Neural progenitor cell (in vitro differentiated cells): Measurements from ENCODE around the gene SNX32. TPM values are rescaled to one million over a fixed set of nuclear protein-coding genes. Genes with fewer than 3 reads are reported as not detected.

Experiments used
- DNase-seq: peaks from one replicate; pipeline ENCODE4 v3.0.0-alpha.2; 2016; ENCODE audit warnings: low spot score
- H2AFZ ChIP-seq: fragments of 200-600 bp; sonication (generic); replicated peaks from 2 replicates; pipeline ENCODE4 v1.6.1; 2016; ENCODE audit warnings: antibody characterized with exemption
- H3F3A ChIP-seq: fragments of 200-600 bp; sonication (generic); 2 replicates; pipeline ENCODE4 v1.6.1; 2016; ENCODE audit warnings: antibody characterized with exemption, low read depth
- H3K27ac ChIP-seq: fragments of 200-600 bp; sonication (generic); 2 replicates; pipeline ENCODE4 v1.5.1; 2016; ENCODE audit warnings: mild to moderate bottlenecking
- H3K27me3 ChIP-seq: fragments of 200-600 bp; sonication (generic); 2 replicates; pipeline ENCODE4 v1.6.1; 2016; ENCODE audit warnings: mild to moderate bottlenecking, moderate library complexity
- H3K36me3 ChIP-seq: fragments of 200-600 bp; sonication (generic); 2 replicates; pipeline ENCODE4 v1.5.1; 2016
- H3K4me1 ChIP-seq: fragments of 200-600 bp; sonication (generic); 2 replicates; pipeline ENCODE4 v1.6.1; 2016; ENCODE audit warnings: mixed run types
- H3K4me2 ChIP-seq: fragments of 200-600 bp; sonication (generic); 2 replicates; pipeline ENCODE4 v1.6.1; 2016
- H3K4me3 ChIP-seq: fragments of 200-600 bp; sonication (generic); 2 replicates; pipeline ENCODE4 v1.5.1; 2016
- H3K79me2 ChIP-seq: fragments of 200-600 bp; sonication (generic); 2 replicates; pipeline ENCODE4 v1.6.1; 2016; ENCODE audit warnings: low read depth
- H3K9ac ChIP-seq: fragments of 200-600 bp; sonication (generic); 2 replicates; pipeline ENCODE4 v1.6.1; 2016
- H3K9me3 ChIP-seq: fragments of 200-600 bp; sonication (generic); 2 replicates; pipeline ENCODE4 v1.5.1; 2016; ENCODE audit warnings: low read depth
- H4K20me1 ChIP-seq: fragments of 200-600 bp; sonication (generic); 2 replicates; pipeline ENCODE4 v1.6.1; 2016; ENCODE audit warnings: low read depth
- H3K27ac Mint-ChIP-seq: 3 replicates; pipeline ENCODE4 v1.8.0; 2021; ENCODE audit warnings: mixed read lengths
- H3K27me3 Mint-ChIP-seq: 2 replicates; pipeline ENCODE4 v1.8.0; 2022; ENCODE audit warnings: low read depth, mild to moderate bottlenecking, inconsistent platforms, moderate library complexity, mixed read lengths; ENCODE audit not compliant: insufficient read depth
- H3K36me3 Mint-ChIP-seq: 3 replicates; pipeline ENCODE4 v1.8.0; 2021; ENCODE audit warnings: mixed read lengths
- H3K4me1 Mint-ChIP-seq: 3 replicates; pipeline ENCODE4 v1.8.0; 2021; ENCODE audit warnings: mixed read lengths
- H3K4me3 Mint-ChIP-seq: 3 replicates; pipeline ENCODE4 v1.8.0; 2021; ENCODE audit warnings: mild to moderate bottlenecking, moderate library complexity, mixed read lengths
- H3K9me3 Mint-ChIP-seq: 3 replicates; pipeline ENCODE4 v1.8.0; 2020; ENCODE audit warnings: mixed read lengths
- EZH2 ChIP-seq: fragments of 200-600 bp; sonication (generic); IDR thresholded peaks from 2 replicates; pipeline ENCODE4 v1.6.1; 2017; ENCODE audit warnings: antibody characterized with exemption, mild to moderate bottlenecking, moderate library complexity
- EZH2phosphoT487 ChIP-seq: fragments of 200-600 bp; sonication (generic); IDR thresholded peaks from 2 replicates; pipeline ENCODE4 v1.6.1; 2017; ENCODE audit warnings: antibody characterized with exemption
- total RNA-seq: library from RNA; depleted of rRNA; stranded (reverse); fragments of >200 nt; gene quantifications from 2 replicates; pipeline ENCODE4 v1.2.3, GENCODE V29; 2015; ENCODE audit warnings: low replicate concordance
- TF ChIP-seq, protein P1 (sequence below): fragments of 200-600 bp; sonication (generic); IDR thresholded peaks from 2 replicates; pipeline ENCODE4 v1.5.1; 2017; ENCODE audit warnings: antibody characterized with exemption, mild to moderate bottlenecking

Gene SNX32
- total RNA-seq, 1 donor from 2014 or later = 1.4 TPM

GRCh38 chr11:65863889-65864705 lies 30.3 kb downstream of the SNX32 start:
- H3K4me1 Mint-ChIP-seq = peaks cover 32% of the 10 kb centered on the region
- H3K36me3 ChIP-seq = no peaks in the 10 kb centered on the region
- H3K9me3 Mint-ChIP-seq = no peaks in the 10 kb centered on the region
- H3K4me1 ChIP-seq = peaks cover 6% of the 10 kb centered on the region
- H3K27me3 Mint-ChIP-seq = peaks cover 21% of the 10 kb centered on the region
- no peak overlapping the region for H3K27ac ChIP-seq
- no peak overlapping the region for H3K9ac ChIP-seq
- H2AFZ ChIP-seq = no peak overlapping the region
- no peak overlapping the region for H3K4me3 ChIP-seq
- TF ChIP-seq, protein P1, sequence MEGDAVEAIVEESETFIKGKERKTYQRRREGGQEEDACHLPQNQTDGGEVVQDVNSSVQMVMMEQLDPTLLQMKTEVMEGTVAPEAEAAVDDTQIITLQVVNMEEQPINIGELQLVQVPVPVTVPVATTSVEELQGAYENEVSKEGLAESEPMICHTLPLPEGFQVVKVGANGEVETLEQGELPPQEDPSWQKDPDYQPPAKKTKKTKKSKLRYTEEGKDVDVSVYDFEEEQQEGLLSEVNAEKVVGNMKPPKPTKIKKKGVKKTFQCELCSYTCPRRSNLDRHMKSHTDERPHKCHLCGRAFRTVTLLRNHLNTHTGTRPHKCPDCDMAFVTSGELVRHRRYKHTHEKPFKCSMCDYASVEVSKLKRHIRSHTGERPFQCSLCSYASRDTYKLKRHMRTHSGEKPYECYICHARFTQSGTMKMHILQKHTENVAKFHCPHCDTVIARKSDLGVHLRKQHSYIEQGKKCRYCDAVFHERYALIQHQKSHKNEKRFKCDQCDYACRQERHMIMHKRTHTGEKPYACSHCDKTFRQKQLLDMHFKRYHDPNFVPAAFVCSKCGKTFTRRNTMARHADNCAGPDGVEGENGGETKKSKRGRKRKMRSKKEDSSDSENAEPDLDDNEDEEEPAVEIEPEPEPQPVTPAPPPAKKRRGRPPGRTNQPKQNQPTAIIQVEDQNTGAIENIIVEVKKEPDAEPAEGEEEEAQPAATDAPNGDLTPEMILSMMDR = no peak
- TF ChIP-seq EZH2 = no peak
- TF ChIP-seq EZH2phosphoT487 = no peak
- H3K9me3 ChIP-seq = no peaks in the 10 kb centered on the region
- peaks cover 16% of the 10 kb centered on the region for H3K79me2 ChIP-seq
- peak; percentile 0 for DNase-seq
- peaks cover 10% of the 10 kb centered on the region for H3K36me3 Mint-ChIP-seq
- peaks cover 19% of the 10 kb centered on the region for H4K20me1 ChIP-seq
- no peak overlapping the region for H3K4me2 ChIP-seq
- H3K27me3 ChIP-seq = no peaks in the 10 kb centered on the region
- H3K27ac Mint-ChIP-seq = no peak overlapping the region
- no peak overlapping the region for H3K4me3 Mint-ChIP-seq
- peaks cover 37% of the 10 kb centered on the region for H3F3A ChIP-seq

GRCh38 chr11:65864706-65865471 lies 31.1 kb downstream of the SNX32 start:
- Histone ChIP-seq H3K9ac (no peak overlapping the region), H2AFZ (no peak overlapping the region), H3K27ac (no peak overlapping the region), H3K36me3 (no peaks in the 10 kb centered on the region), H3K9me3 (no peaks in the 10 kb centered on the region), H3K79me2 (peaks cover 16% of the 10 kb centered on the region), H3K4me2 (no peak overlapping the region), H3K4me3 (no peak overlapping the region), H3F3A (peaks cover 32% of the 10 kb centered on the region), H3K27me3 (no peaks in the 10 kb centered on the region), H3K4me1 (peaks cover 6% of the 10 kb centered on the region), H4K20me1 (peaks cover 19% of the 10 kb centered on the region)
- no peaks in the 10 kb centered on the region for H3K9me3 Mint-ChIP-seq
- DNase-seq = peak; percentile 0
- no peak for TF ChIP-seq EZH2
- TF ChIP-seq, protein P1 = no peak
- TF ChIP-seq EZH2phosphoT487 = no peak
- peaks cover 29% of the 10 kb centered on the region for H3K4me1 Mint-ChIP-seq
- peaks cover 21% of the 10 kb centered on the region for H3K27me3 Mint-ChIP-seq
- H3K36me3 Mint-ChIP-seq = peaks cover 10% of the 10 kb centered on the region
- H3K27ac Mint-ChIP-seq = no peak overlapping the region
- H3K4me3 Mint-ChIP-seq = peak overlapping the region; percentile 30

DNA sequence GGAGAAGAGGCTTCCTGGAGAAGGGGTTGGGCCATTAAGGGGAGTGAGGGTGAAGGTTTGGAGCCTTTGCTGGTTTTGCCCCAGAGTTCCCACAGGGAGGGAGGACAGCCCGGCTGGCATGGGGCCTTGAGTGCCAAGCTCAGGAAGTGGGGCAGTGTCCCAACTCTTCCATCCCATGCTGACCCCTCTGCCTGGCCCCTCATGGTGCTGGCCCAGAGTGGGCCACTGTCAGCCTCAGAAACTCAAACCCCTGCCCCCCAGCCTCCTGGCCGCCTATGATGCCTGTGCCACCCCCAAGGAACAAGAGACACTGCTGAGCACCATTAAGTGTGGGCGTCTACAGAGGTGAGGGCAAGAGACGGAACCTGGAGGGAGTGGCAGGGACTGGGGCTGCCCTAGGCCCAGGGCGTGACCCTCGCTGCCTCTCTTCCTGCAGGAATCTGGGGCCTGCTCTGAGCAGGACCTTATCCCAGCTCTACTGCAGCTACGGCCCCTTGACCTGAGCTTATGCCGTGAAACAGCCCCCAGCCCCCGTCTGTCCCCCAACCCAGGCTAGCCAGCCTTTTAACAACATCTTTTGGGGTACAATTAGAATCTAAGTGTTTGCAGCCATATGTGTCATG lies 31.9 kb downstream of the SNX32 start:
- Histone ChIP-seq H2AFZ (no peak overlapping the region), H4K20me1 (peaks cover 19% of the 10 kb centered on the region), H3K27ac (no peak overlapping the region), H3K4me3 (no peak overlapping the region), H3K79me2 (peaks cover 16% of the 10 kb centered on the region), H3K4me2 (no peak overlapping the region), H3K27me3 (no peaks in the 10 kb centered on the region), H3K9me3 (no peaks in the 10 kb centered on the region), H3F3A (peaks cover 24% of the 10 kb centered on the region), H3K9ac (no peak overlapping the region), H3K4me1 (peaks cover 6% of the 10 kb centered on the region), H3K36me3 (no peaks in the 10 kb centered on the region)
- peaks cover 22% of the 10 kb centered on the region for H3K27me3 Mint-ChIP-seq
- peaks cover 29% of the 10 kb centered on the region for H3K4me1 Mint-ChIP-seq
- H3K27ac Mint-ChIP-seq = no peak overlapping the region
- DNase-seq = no peak
- no peak overlapping the region for H3K4me3 Mint-ChIP-seq
- no peaks in the 10 kb centered on the region for H3K9me3 Mint-ChIP-seq
- H3K36me3 Mint-ChIP-seq = peaks cover 9% of the 10 kb centered on the region
- TF ChIP-seq EZH2 (no peak), EZH2phosphoT487 (no peak)
- TF ChIP-seq, protein P1 = no peak
